Activated CD8-positive, alpha-beta T cell treated with anti-CD3 and anti-CD28 coated beads for 36 hours (primary cell): ENCODE data around the gene MPHOSPH9. TPM values are rescaled to one million over a fixed set of nuclear protein-coding genes. Genes with fewer than 3 reads are reported as not detected.

Experiments
- ATAC-seq: fragments of 200-7000 bp; cut with Tn5 transposase; one replicate; pipeline ENCODE4 v1.10.0; 2021; ENCODE audit warnings: mild to moderate bottlenecking, moderate library complexity
- CTCF ChIA-PET: fragments of 350-600 bp; sonication (Branson Sonifier 250); formaldehyde crosslinking; loops from one replicate; lab custom pipeline; 2021; ENCODE audit warnings: antibody characterized with exemption; lab: Charles Lee
- POLR2A ChIA-PET: fragments of 350-600 bp; sonication (Branson Sonifier 250); formaldehyde crosslinking; loops from one replicate; lab custom pipeline; 2021; ENCODE audit warnings: antibody characterized with exemption; lab: Charles Lee
- DNase-seq: peaks from one replicate; pipeline ENCODE4 v3.0.0-alpha.2; 2020
- H3K27ac Mint-ChIP-seq: one replicate; pipeline ENCODE4 v1.8.0; 2021; ENCODE audit warnings: mild to moderate bottlenecking, mixed read lengths
- H3K27me3 Mint-ChIP-seq: one replicate; pipeline ENCODE4 v1.8.0; 2021; ENCODE audit warnings: mixed read lengths
- H3K36me3 Mint-ChIP-seq: one replicate; pipeline ENCODE4 v1.8.0; 2021; ENCODE audit warnings: low read depth, mixed read lengths
- H3K4me1 Mint-ChIP-seq: one replicate; pipeline ENCODE4 v1.8.0; 2021; ENCODE audit warnings: low read depth, mixed read lengths
- H3K4me3 Mint-ChIP-seq: one replicate; pipeline ENCODE4 v1.8.0; 2021; ENCODE audit warnings: mild to moderate bottlenecking, moderate library complexity, mixed read lengths
- H3K9me3 Mint-ChIP-seq: one replicate; pipeline ENCODE4 v1.8.0; 2021; ENCODE audit warnings: mixed read lengths
- intact Hi-C: fragments of 100-400 bp; cut with micrococcal nuclease; formaldehyde crosslinking; loops from one replicate; pipeline ENCODE4 v1.10.0; 2022
- total RNA-seq, 2 experiments: library from RNA; stranded (reverse); gene quantifications; one replicate each; pipeline ENCODE4 v1.2.3, GENCODE V29; 2021
- TF ChIP-seq, protein P1 (sequence below): fragments of 200-600 bp; IDR thresholded peaks from one replicate; pipeline ENCODE4 v1.8.0; 2022; ENCODE audit warnings: antibody characterized with exemption, mild to moderate bottlenecking

The MPHOSPH9 gene, protein sequence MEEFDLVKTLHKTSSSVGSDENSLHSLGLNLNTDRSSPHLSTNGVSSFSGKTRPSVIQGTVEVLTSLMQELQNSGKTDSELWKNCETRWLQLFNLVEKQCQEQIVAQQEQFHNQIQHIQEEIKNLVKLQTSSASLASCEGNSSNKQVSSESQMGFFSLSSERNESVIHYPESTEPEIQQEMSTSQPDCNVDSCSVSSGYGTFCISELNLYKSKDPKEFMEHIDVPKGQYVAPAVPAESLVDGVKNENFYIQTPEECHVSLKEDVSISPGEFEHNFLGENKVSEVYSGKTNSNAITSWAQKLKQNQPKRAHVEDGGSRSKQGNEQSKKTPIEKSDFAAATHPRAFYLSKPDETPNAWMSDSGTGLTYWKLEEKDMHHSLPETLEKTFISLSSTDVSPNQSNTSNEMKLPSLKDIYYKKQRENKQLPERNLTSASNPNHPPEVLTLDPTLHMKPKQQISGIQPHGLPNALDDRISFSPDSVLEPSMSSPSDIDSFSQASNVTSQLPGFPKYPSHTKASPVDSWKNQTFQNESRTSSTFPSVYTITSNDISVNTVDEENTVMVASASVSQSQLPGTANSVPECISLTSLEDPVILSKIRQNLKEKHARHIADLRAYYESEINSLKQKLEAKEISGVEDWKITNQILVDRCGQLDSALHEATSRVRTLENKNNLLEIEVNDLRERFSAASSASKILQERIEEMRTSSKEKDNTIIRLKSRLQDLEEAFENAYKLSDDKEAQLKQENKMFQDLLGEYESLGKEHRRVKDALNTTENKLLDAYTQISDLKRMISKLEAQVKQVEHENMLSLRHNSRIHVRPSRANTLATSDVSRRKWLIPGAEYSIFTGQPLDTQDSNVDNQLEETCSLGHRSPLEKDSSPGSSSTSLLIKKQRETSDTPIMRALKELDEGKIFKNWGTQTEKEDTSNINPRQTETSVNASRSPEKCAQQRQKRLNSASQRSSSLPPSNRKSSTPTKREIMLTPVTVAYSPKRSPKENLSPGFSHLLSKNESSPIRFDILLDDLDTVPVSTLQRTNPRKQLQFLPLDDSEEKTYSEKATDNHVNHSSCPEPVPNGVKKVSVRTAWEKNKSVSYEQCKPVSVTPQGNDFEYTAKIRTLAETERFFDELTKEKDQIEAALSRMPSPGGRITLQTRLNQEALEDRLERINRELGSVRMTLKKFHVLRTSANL
- total RNA-seq: 100 to 1,000 TPM in 1 of 2 experiments, 10 to 100 TPM in 1; 96.9 to 101 TPM

DNA sequence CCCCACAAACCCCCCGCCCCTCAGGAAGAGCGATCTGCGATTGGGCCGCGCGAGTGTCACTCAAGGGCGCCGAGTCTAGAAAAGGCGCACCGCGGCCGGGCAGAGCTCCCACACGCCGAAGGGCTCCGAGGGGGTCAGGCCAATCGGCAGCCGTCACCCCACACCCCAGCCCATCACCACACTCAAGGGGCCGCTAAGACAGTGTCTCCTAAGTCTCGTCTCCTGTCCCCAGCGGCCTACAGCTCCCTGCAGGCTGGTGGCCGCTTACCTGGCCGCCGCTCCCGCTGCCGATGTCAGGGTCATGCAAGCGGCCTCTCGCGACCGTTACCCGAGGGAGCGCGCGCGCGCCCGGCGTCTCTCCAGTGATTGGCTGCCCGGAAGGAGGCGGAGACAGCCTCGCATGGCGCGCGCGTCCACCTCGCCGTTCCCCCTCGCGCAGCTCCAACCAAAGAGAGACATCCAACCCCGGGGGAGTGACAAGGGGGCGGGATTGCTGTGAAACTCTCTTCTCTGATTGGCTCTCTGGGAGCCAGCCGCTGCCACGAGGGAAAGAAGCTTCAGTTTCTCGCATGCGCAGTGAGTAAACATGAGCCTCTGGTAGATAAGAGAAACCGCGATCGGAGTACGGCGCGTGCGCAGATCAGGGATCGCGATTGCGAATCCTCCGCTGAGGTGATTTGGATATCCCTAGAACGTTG lies at the start of gene MPHOSPH9, which contains the start of gene MTRFR:
TSS of gene MPHOSPH9 (minus strand) at position 335 of the 698 bp plus-strand sequence. CDS start 2,777 bp downstream, outside the sequence.
TSS of gene MTRFR (plus strand) at position 630 of the 698 bp plus-strand sequence. CDS start 20,239 bp downstream, outside the sequence.
- H3K27ac Mint-ChIP-seq: peak within 1 kb of the TSS; percentile 99
- peak within 1 kb of the TSS; percentile 96 for H3K4me3 Mint-ChIP-seq
- TF ChIP-seq, protein P1, sequence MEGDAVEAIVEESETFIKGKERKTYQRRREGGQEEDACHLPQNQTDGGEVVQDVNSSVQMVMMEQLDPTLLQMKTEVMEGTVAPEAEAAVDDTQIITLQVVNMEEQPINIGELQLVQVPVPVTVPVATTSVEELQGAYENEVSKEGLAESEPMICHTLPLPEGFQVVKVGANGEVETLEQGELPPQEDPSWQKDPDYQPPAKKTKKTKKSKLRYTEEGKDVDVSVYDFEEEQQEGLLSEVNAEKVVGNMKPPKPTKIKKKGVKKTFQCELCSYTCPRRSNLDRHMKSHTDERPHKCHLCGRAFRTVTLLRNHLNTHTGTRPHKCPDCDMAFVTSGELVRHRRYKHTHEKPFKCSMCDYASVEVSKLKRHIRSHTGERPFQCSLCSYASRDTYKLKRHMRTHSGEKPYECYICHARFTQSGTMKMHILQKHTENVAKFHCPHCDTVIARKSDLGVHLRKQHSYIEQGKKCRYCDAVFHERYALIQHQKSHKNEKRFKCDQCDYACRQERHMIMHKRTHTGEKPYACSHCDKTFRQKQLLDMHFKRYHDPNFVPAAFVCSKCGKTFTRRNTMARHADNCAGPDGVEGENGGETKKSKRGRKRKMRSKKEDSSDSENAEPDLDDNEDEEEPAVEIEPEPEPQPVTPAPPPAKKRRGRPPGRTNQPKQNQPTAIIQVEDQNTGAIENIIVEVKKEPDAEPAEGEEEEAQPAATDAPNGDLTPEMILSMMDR: no peak
- ATAC-seq (peak; percentile 93), DNase-seq (peak; percentile 99)
- ChIA-PET POLR2A (interaction anchor here (0.7 to 3.8 kb wide), 30 partner anchors 9 to 733 kb away, joined by 3 to 61 read pairs (median 4); partner anchors contain the start of genes ABCB9, ATP6V0A2 and OGFOD2), CTCF (interaction anchor here (1.0 to 3.0 kb wide), 9 partner anchors 9 to 349 kb away, joined by 3 to 18 read pairs (median 8); no protein-coding TSS in a partner anchor)
- H3K4me1 Mint-ChIP-seq: peaks cover 48% of the 10 kb centered on the region
- intact Hi-C loops: loop anchor here (10.0 kb wide), 3 partner anchors 158 to 258 kb away; partner anchors contain the start of gene OGFOD2
- H3K27me3 Mint-ChIP-seq: no peaks in the 10 kb centered on the region
- H3K36me3 Mint-ChIP-seq: peaks cover 43% of the 10 kb centered on the region
- H3K9me3 Mint-ChIP-seq: no peaks in the 10 kb centered on the region

DNA sequence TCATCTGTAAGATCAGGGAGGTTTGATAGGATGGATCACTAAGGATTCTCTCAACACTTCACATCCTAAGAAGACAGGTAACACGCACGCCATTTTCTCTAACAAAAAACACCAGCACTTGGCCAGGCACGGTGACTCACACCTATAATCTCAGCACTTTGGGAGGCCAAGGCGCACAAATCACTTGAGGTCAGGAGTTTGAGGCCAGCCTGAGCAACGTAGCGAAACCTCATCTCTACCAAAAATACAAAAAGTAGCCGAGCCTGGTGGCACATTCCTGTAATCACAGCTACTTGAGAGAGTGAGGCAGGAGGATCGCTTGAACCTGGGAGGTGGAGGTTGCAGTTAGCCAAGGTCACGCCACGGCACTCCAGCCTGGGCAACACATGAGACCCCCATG lies 49.2 kb upstream of the MPHOSPH9 start:
- H3K27me3 Mint-ChIP-seq: no peaks in the 10 kb centered on the region
- no peaks in the 10 kb centered on the region for H3K9me3 Mint-ChIP-seq
- no peak for ATAC-seq
- peaks cover 4% of the 10 kb centered on the region for H3K4me1 Mint-ChIP-seq
- H3K4me3 Mint-ChIP-seq: no peak overlapping the region
- TF ChIP-seq, protein P1: no peak
- no peak for DNase-seq
- intact Hi-C loops: no loop called here
- no peaks in the 10 kb centered on the region for H3K36me3 Mint-ChIP-seq
- POLR2A ChIA-PET: interaction anchor here (1.1 kb wide), 1 partner anchor 53 kb away, joined by 3 read pairs; no protein-coding TSS in a partner anchor
- no peak overlapping the region for H3K27ac Mint-ChIP-seq
- CTCF ChIA-PET: interaction anchor here (0.8 kb wide), 1 partner anchor 70 kb away, joined by 3 read pairs; no protein-coding TSS in a partner anchor

DNA sequence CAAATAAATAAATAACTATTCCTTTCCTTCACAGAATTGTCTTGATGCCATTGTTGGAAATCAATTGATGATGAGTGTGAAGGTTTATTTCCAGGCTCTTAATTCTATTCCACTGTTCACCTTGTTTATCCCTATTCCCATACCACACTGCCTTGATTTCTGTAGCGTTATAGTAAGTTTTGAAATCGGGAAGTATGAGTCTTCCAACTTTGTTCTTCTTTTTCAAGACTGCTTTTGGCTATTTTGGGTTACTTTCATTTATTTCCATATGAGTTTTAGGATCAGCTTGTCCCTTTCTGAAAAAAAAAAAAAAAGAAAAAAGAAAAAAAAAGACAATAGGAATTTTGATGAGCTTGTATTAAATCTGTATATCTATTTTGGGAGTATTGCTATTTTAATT lies 48.0 kb upstream of the MPHOSPH9 start:
- Mint-ChIP-seq H3K36me3 (no peaks in the 10 kb centered on the region), H3K4me3 (no peak overlapping the region), H3K27me3 (no peaks in the 10 kb centered on the region), H3K27ac (no peak overlapping the region), H3K9me3 (no peaks in the 10 kb centered on the region), H3K4me1 (peaks cover 4% of the 10 kb centered on the region)
- TF ChIP-seq, protein P1: no peak
- CTCF ChIA-PET: interaction anchor here (1.0 kb wide), 1 partner anchor 43 kb away, joined by 4 read pairs; no protein-coding TSS in a partner anchor
- ATAC-seq (no peak), DNase-seq (no peak)
- POLR2A ChIA-PET: interaction anchor here (0.6 kb wide), 1 partner anchor 600 kb away, joined by 3 read pairs; no protein-coding TSS in a partner anchor
- intact Hi-C loops: no loop called here

DNA sequence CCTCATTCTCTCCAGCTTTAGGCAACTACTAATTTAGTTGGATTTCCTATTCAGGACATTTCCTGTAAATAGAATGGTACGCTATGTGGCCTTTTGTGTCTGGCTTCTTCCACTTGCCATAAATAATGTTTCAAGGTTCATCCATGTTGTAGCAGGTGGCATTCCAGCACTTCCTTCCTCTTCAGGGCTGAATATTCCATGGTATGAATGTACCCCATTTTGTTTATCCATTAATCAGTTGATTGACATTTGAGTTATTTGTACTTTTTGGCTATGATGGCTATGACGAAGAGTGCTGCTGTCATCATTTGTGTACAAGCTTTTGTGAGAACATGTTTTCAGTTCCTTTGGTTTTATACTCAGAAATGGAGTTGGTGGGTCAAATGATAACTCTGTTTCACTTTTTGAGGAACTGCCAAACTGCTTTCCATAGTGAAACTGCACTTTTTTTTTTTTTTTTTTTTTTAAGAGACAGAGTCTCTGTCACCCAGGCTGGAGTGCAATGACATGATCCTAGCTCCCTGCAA lies 45.2 kb upstream of the MPHOSPH9 start:
- Mint-ChIP-seq H3K36me3 (no peaks in the 10 kb centered on the region), H3K27me3 (no peaks in the 10 kb centered on the region)

More for the DNA sequence above, 45.2 kb upstream of the MPHOSPH9 start:
- ChIA-PET POLR2A (interaction anchor here (0.9 to 1.5 kb wide), 2 partner anchors 10 to 11 kb away, joined by 3 read pairs; no protein-coding TSS in a partner anchor), CTCF (interaction anchor here (0.6 kb wide), 1 partner anchor 134 kb away, joined by 3 read pairs; no protein-coding TSS in a partner anchor)
- intact Hi-C loops: no loop called here
- Mint-ChIP-seq H3K4me1 (peaks cover 4% of the 10 kb centered on the region), H3K27ac (peak overlapping the region; percentile 55), H3K4me3 (no peak overlapping the region), H3K9me3 (no peaks in the 10 kb centered on the region)
- ATAC-seq (peak; percentile 86), DNase-seq (peak; percentile 53)
- TF ChIP-seq, protein P1: no peak
